HepG2 (cell line): ENCODE measurements around the gene DUSP22. TPM values are rescaled to one million over a fixed set of nuclear protein-coding genes. Genes with fewer than 3 reads are reported as not detected.

ENCODE experiments used
- ATAC-seq: fragments of 200-7000 bp; cut with Tn5 transposase; 3 replicates; pipeline ENCODE4 v1.9.1; 2020; ENCODE audit warnings: mild to moderate bottlenecking, moderate library complexity
- BruUV-seq: library from RNA; stranded (reverse); fragments of 400-500 nt; replicated peaks from 2 replicates; lab custom pipeline; 2021; lab: Mats Ljungman, UMichigan
- CTCF ChIA-PET: fragments of 300-600 bp; formaldehyde crosslinking; extraction: SDS; loops from one replicate; lab custom pipeline; 2021; ENCODE audit warnings: low total read pairs, inconsistent platforms, low intra/inter-chr PET ratio; lab: Yijun Ruan, JAX
- POLR2A ChIA-PET: fragments of 350-600 bp; sonication (Branson Sonifier 250); formaldehyde crosslinking; loops from one replicate; lab custom pipeline; 2020; ENCODE audit warnings: antibody characterized with exemption, inconsistent platforms; lab: Yijun Ruan, JAX
- DNase-seq: peaks from one replicate; pipeline ENCODE4 v3.0.0-alpha.2; 2015; ENCODE audit warnings: low spot score
- FAIRE-seq: peaks from 3 replicates; lab custom pipeline; 2011; peaks lifted over from hg19 to GRCh38; lab: Jason Lieb, UNC
- H2AFZ ChIP-seq: one replicate; pipeline ENCODE4 v1.6.1; 2011; ENCODE audit warnings: low read length, inconsistent platforms
- H3K27ac ChIP-seq: fragments of 300-600 bp; 3 replicates; pipeline ENCODE4 v1.8.0; 2011; ENCODE audit warnings: mixed run types, mild to moderate bottlenecking, mixed read lengths, low read length, inconsistent platforms; ENCODE audit not compliant: insufficient read depth; ENCODE audit errors: extremely low read length
- H3K27me3 ChIP-seq, 2 experiments: fragments of 200-600 bp in 1 of 2; 2 replicates in 1 of 2; 3 replicates in 1 of 2; pipeline versions ENCODE4 v1.6.0 to v1.8.0; 2011; ENCODE audit warnings: low read length in 2 of 2, mild to moderate bottlenecking in 2 of 2, moderate library complexity in 2 of 2, inconsistent platforms in 1 of 2; ENCODE audit not compliant: insufficient read depth in 2 of 2, control insufficient read depth in 1 of 2
- H3K36me3 ChIP-seq, 2 experiments: fragments of 200-600 bp in 1 of 2; replicated peaks in 1 of 2; 2 replicates in 1 of 2; 3 replicates in 1 of 2; pipeline versions ENCODE4 v1.5.1 to v1.8.0; 2011; ENCODE audit warnings: low read length in 2 of 2, inconsistent platforms in 1 of 2; ENCODE audit not compliant: insufficient read depth in 2 of 2, control insufficient read depth in 1 of 2
- H3K4me1 ChIP-seq: 2 replicates; pipeline ENCODE4 v1.5.1; 2012; ENCODE audit warnings: low read length, inconsistent platforms; ENCODE audit not compliant: insufficient read depth
- H3K4me2 ChIP-seq: 2 replicates; pipeline ENCODE4 v1.6.0; 2011; ENCODE audit warnings: low read depth, low read length, inconsistent platforms
- H3K4me3 ChIP-seq, 3 experiments: fragments of 200-600 bp in 1 of 3; sonication (generic), shearing (Covaris generic) in 1 of 3; replicated peaks in 1 of 3; 2 replicates each; pipeline ENCODE4 v1.5.1; 2011 to 2016; ENCODE audit warnings: low read length in 3 of 3, inconsistent platforms in 2 of 3, low read depth in 2 of 3, mild to moderate bottlenecking in 2 of 3, control low read depth in 1 of 3, mixed read lengths in 1 of 3; ENCODE audit not compliant: insufficient read depth in 1 of 3
- H3K79me2 ChIP-seq: one replicate; pipeline ENCODE4 v1.6.1; 2011; ENCODE audit warnings: low read length, inconsistent platforms; ENCODE audit not compliant: insufficient read depth
- H3K9ac ChIP-seq: 2 replicates; pipeline ENCODE4 v1.6.0; 2011; ENCODE audit warnings: mild to moderate bottlenecking, low read depth, low read length, inconsistent platforms; ENCODE audit not compliant: insufficient read depth
- H3K9me3 ChIP-seq: 2 replicates; pipeline ENCODE4 v1.5.1; 2012; ENCODE audit warnings: mild to moderate bottlenecking, low read length
- H4K20me1 ChIP-seq: 2 replicates; pipeline ENCODE4 v1.6.0; 2011; ENCODE audit warnings: inconsistent platforms, mild to moderate bottlenecking, low read length, moderate library complexity; ENCODE audit not compliant: insufficient read depth
- HCFC1 ChIP-seq: fragments of 150-350 bp; IDR thresholded peaks from 2 replicates; pipeline ENCODE4 v1.6.1; 2014; ENCODE audit warnings: low read depth, low read length
- MED13 ChIP-seq: sonication (generic); formaldehyde crosslinking; IDR thresholded peaks from 2 replicates; pipeline ENCODE4 v1.5.0; 2020; ENCODE audit warnings: missing genetic modification reagents
- RBM39 ChIP-seq: fragments of 200-400 bp; formaldehyde crosslinking; IDR thresholded peaks from one replicate; pipeline ENCODE4 v1.6.1; 2018; ENCODE audit warnings: antibody characterized with exemption, mild to moderate bottlenecking, low read depth, low read length; ENCODE audit not compliant: poor library complexity, severe bottlenecking
- ZBTB7A ChIP-seq: sonication (generic); formaldehyde crosslinking; IDR thresholded peaks from 2 replicates; pipeline ENCODE4 v1.8.0; 2022; ENCODE audit warnings: mild to moderate bottlenecking, missing genetic modification reagents
- ZC3H13 ChIP-seq: sonication (generic); formaldehyde crosslinking; IDR thresholded peaks from 2 replicates; pipeline ENCODE4 v1.8.1; 2023; ENCODE audit warnings: mild to moderate bottlenecking, missing genetic modification reagents, moderate library complexity
- ZNF337 ChIP-seq: sonication (generic); formaldehyde crosslinking; IDR thresholded peaks from 2 replicates; pipeline ENCODE4 v1.5.1; 2020; ENCODE audit warnings: missing genetic modification reagents, low read depth, mild to moderate bottlenecking, borderline replicate concordance
- ZNF407 ChIP-seq: sonication (generic); formaldehyde crosslinking; IDR thresholded peaks from one replicate; pipeline ENCODE4 v1.5.1; 2020; ENCODE audit warnings: mild to moderate bottlenecking, missing genetic modification reagents; ENCODE audit errors: not compliant biosample characterization
- WGBS: methylation state at CpG from one replicate; pipeline ENCODE4 v1.1.6; 2017; ENCODE audit warnings: low lambda C conversion rate; 5-methylcytosine and 5-hydroxymethylcytosine counted together
- in situ Hi-C: cut with HindIII; loops from 2 replicates; pipeline ENCODE4 v1.10.0; 2017; ENCODE audit warnings: low pct_unique_long_range_greater_than_20kb; ENCODE audit not compliant: extremely low pct_ligation_motif_present
- intact Hi-C: fragments of 100-400 bp; cut with micrococcal nuclease; formaldehyde crosslinking; loops from one replicate; pipeline ENCODE4 v1.10.0; 2022; ENCODE audit not compliant: unreplicated experiment
- polyA plus RNA-seq, 8 experiments: library from polyadenylated mRNA; depleted of rRNA in 3 of 8; stranded (reverse) in 7 of 8; unstranded in 1 of 8; fragments of >200 nt; fragmentation: Illumina TruSeq in 4 of 8; extraction: Trizol in 4 of 8; gene quantifications; 2 replicates each; pipeline versions ENCODE4 v1.2.1 to v1.2.3, GENCODE V29; 2011 to 2016; ENCODE audit warnings: low read depth in 4 of 8, missing spikeins in 1 of 8, mixed read lengths in 1 of 8; ENCODE audit not compliant: insufficient read depth in 1 of 8
- total RNA-seq, 5 experiments: library from RNA; depleted of rRNA; stranded (reverse); fragments of >200 nt; fragmentation: Illumina TruSeq; extraction: Trizol; gene quantifications; 2 replicates each; pipeline ENCODE4 v1.2.3, GENCODE V29; 2016; ENCODE audit warnings: low read depth in 1 of 5

The DUSP22 gene
- total and polyA plus RNA-seq, 2 of the 13 experiments (the other 11 are each of a cell fraction or from before 2014, with no cell fraction given) = 20.2 to 32.8 TPM

- no peak for TF ChIP-seq ZNF337 (CRISPR knock-in tag)
- TF ChIP-seq ZBTB7A (CRISPR knock-in tag) = no peak
- no peak for TF ChIP-seq HCFC1
- TF ChIP-seq ZNF407 (CRISPR knock-in tag) = no peak
- TF ChIP-seq ZC3H13 (CRISPR knock-in tag) = no peak
- no peak for TF ChIP-seq MED13 (CRISPR knock-in tag)
- TF ChIP-seq RBM39 = no peak
- Histone ChIP-seq H3K27me3 (peaks cover 8 to 49% of the 10 kb centered on the region in 2 experiments; a peak in 4 of 5 replicates), H3K79me2 (no peaks in the 10 kb centered on the region), H3K9ac (no peak overlapping the region), H3K4me2 (no peak overlapping the region), H3K36me3 (no peaks in the 10 kb centered on the region), H3K9me3 (no peaks in the 10 kb centered on the region), H3K4me1 (no peaks in the 10 kb centered on the region), H3K4me3 (no peak overlapping the region), H4K20me1 (no peaks in the 10 kb centered on the region; the same call in 1 of the 2 replicates), H3K27ac (no peak overlapping the region), H2AFZ (no peak overlapping the region)
- BruUV-seq = no TSS peak
- 38% methylated on average over 17 of the region's 17 CpGs for WGBS
- ATAC-seq = no peak
- DNase-seq = no peak
- POLR2A ChIA-PET = no interaction called here
- intact Hi-C loops (no loop called here), in situ Hi-C loops (no loop called here)
- FAIRE-seq = no peak
- CTCF ChIA-PET = no interaction called here
These were observed 75.8 kb downstream of the DUSP22 start for GRCh38 chr6:367891-368630.
